ENCODE measurements around the gene CNFN. TPM values are rescaled to one million over a fixed set of nuclear protein-coding genes. Genes with fewer than 3 reads are reported as not detected.
A peak's percentile ranks its signal among the peaks of the same experiment; 100 is the strongest.

Gene CNFN, protein sequence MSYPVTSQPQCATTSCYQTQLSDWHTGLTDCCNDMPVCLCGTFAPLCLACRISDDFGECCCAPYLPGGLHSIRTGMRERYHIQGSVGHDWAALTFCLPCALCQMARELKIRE
- total RNA-seq = 0.55 TPM
- long read RNA-seq, partial matches to known transcripts = 1 of 1 reads
- long read RNA-seq, other reads (novel, unspliced or antisense) = 0 of 1 reads

DNA sequence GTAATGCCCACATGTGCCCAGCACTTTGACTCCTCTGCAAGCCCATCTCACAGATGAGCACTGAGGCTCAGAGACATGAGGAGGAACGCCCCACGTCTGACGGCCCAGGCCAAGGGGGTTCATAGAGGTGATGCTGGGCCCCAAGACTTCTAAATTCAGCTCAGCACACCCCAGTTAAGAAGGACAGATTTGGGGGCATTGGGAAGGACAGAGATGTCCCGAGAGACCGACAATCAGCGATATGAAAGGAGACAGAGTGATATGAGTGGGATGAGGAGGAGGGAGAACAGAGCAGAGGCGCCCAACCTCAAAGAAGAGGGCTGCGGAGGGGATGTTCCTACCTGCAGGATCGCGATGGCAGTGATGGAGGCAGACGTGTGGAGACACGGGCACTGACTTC lies at the start of gene CNFN:
CNFN (minus strand) TSS at position 399 of the 400 bp plus-strand sequence. CDS start 1,260 bp downstream, outside the sequence.
- intact Hi-C loops (cut with micrococcal nuclease) = no loop called here
- no peak for ATAC-seq
- DNase-seq = no peak

DNA sequence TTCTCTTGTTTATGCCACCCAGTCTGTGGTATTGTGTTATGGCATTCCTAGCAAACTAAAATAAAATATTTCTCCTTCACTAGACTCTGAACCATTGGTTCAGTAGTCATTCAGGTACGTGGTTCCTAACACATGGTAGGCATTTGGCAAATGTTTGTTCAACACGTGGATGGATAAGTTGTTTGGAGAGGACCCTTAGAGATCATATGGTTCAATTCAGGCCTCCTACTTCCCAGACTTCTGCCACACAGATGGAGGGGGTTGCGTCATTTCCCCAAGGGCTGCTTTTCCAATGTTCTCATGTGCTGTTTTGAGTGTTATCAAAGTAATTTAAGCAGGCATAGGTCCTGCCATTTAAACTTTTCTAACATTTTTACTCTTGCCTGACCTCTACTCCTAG lies 45.9 kb upstream of the CNFN start:
- intact Hi-C loops (cut with micrococcal nuclease) = no loop called here
- ATAC-seq (no peak), DNase-seq (no peak)

DNA sequence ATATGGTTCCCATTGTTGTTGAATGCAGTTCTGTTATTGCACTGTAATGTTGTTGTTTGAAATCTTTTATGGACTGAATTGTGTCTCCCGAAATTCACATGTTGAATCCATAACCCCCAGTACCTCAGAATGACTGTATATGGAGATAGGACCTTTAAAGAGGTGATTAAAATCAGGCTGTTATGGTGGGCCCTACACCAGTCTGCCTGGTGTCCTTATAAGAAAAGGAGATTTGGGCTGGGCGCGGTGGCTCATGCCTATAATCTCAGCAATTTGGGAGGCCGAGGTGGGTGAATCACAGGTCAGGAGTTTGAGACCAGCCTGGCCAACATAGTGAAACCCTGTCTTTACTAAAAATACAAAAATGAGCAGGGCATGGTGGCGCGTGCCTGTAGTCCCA lies 45.2 kb upstream of the CNFN start:
- intact Hi-C loops (cut with micrococcal nuclease) = no loop called here
- DNase-seq = no peak
- ATAC-seq = no peak

DNA sequence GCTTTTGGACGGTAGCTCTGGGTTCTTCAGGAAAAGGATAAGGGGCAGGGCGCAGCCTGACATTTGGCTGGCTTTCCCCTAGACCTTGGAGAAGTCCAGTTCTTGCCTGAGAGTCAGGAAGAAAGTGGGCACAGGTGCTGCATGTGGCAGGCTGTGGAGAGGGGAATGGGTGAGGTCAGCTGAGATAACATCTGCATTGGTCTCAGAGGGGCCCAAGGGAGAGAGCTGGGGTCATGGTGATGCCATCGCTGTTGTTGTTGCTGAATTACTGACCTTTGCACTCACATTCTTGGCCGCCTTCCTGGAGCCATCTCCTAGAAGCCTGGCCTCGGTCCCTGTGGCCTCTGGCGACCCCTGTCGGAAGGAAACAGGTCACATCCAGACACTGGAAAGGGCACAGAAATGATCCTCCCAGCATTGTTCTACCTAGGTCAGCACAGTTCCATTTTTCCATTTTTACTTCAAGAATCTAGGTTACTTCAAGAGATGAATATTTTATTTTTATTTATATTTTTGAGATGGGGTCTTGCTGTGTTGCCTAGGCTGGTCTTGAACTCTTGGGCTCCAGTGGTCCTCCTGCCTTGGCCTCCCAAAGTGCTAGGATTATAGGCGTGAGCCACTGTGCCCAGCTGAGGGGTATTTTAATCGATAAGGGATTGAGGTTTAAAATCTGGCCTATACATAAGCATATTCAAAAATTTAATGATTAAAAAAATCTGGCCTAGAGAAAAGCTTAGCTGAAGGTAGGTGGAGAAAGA lies 43.6 kb upstream of the CNFN start:
- DNase-seq = peak; percentile 89
- ATAC-seq = peak; percentile 87
- intact Hi-C loops (cut with micrococcal nuclease) = no loop called here

DNA sequence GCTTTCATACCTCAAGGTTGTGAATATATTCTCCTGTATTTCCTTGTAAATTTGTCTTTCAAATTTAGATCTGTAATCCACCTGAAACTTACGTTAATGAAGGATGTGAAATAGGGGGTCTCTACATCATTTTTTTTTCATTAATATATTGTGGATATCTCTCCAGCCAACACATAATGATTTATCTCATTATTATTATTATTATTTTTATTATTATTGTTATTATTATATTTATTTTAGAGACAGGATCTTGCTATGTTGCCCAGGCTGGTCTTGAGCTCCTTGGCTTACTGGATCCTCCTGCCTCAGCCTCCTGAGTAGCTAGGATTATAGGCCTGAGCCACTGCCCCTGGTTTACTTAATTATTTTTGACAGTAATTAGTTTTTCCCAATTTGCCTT lies 41.4 kb upstream of the CNFN start:
- intact Hi-C loops (cut with micrococcal nuclease) = no loop called here
- ATAC-seq (no peak), DNase-seq (no peak)

DNA sequence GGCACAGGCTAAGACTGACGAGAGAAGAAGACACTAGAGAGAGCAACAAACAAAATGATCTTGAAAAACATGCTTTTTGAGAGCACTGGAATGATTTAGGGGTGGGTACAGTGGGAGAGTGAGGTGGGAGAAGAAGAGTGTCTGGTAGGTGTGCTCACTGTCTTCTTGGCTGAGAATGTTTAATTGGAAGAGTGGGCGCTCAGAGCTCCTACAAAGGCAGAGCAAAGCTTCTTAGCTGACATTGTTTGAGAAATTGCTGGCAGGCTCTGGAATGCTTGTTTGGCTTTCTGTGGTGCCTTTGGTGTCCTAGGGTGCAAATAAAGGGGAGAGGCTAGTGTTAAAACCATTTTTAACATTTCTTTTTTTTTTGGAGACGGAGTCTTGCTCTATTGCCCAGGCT lies 38.6 kb upstream of the CNFN start:
- DNase-seq (no peak), ATAC-seq (no peak)
- intact Hi-C loops (cut with micrococcal nuclease) = no loop called here

DNA sequence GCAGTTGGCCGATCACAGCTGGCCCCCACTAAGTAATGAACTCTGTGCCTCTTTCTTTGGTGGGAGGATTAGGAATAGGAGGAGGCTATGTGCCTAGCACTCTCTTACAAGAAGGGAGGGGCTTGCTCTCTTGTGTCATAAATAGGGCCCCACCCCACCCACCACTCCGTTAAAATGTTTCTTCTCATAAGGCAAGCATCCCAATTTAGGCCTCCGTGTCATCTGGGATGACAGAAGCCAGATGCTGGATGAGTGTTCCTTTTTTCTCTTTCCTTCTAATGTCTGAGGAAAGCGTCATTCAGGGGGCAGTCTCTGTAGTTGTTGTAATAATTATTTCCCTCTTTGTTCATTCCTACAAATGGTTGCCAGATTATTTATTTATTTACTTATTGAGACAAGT lies 37.2 kb upstream of the CNFN start, which contains the start of gene LIPE:
LIPE (minus strand) TSS at position 76 of the 400 bp plus-strand sequence. CDS start 239 bp downstream, outside the sequence.
- ATAC-seq (no peak), DNase-seq (no peak)
- intact Hi-C loops (cut with micrococcal nuclease) = no loop called here

DNA sequence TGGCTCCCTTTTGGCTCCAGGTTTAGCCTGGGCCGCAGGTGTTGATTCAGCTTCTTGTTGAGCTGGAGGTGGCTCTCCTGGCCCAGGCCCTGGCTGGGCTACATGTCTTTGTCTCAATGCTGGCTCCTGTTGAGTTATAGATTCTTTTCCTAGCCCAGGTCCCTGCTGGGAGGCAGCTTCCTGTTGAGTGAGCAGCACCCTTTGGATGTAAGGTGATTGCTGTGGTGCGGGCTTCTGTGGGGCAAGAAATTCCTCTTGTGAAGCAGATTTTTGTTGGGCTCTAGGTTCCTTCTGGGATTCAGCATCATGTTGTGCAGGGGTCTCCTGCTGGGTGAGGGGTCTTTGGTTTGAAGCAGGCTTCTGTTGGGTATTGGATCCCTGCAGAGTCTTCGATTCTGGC lies 36.5 kb upstream of the CNFN start:
- DNase-seq (no peak), ATAC-seq (no peak)
- intact Hi-C loops (cut with micrococcal nuclease) = no loop called here

DNA sequence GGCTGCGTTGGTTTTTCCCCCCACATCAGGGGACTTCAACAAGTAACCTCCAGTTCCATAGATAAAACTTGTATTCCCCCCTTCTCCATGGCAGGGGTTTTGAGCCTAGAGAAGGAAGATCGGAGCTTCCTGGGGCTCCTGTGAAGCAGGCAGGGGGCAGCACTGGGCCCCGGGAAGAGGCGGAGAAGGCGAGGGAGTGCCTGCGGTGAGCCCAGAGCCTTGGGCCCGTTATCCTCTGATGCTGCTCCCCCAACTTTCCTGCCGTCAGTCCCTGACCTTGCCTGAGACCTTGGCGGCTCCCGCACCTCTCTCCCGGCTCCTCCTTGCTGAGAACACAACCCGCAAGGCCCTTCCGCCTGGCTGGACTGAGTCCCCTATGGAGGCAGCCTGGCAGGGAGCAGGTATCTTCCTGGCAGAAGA lies 34.6 kb upstream of the CNFN start:
- DNase-seq (no peak), ATAC-seq (no peak)
- intact Hi-C loops (cut with micrococcal nuclease) = no loop called here

DNA sequence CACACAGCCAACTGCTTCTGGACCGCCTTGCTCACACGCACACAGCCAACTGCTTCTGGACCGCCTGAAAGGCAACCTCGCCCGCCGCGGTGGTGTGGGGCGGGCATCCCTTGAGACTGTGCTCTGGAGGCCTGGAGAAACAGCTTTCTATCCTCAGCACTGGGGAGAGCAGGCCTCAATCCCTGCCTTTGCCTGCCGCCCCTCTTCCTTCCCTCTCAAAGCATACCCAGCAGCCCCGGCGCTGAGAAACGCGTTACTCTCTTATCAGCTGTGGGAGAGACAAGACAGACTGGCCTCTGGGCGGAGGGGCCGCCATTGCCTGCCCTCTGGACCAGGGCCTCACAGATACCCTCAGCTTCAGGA lies 34.2 kb upstream of the CNFN start:
- intact Hi-C loops (cut with micrococcal nuclease) = no loop called here
- no peak for DNase-seq
- no peak for ATAC-seq

DNA sequence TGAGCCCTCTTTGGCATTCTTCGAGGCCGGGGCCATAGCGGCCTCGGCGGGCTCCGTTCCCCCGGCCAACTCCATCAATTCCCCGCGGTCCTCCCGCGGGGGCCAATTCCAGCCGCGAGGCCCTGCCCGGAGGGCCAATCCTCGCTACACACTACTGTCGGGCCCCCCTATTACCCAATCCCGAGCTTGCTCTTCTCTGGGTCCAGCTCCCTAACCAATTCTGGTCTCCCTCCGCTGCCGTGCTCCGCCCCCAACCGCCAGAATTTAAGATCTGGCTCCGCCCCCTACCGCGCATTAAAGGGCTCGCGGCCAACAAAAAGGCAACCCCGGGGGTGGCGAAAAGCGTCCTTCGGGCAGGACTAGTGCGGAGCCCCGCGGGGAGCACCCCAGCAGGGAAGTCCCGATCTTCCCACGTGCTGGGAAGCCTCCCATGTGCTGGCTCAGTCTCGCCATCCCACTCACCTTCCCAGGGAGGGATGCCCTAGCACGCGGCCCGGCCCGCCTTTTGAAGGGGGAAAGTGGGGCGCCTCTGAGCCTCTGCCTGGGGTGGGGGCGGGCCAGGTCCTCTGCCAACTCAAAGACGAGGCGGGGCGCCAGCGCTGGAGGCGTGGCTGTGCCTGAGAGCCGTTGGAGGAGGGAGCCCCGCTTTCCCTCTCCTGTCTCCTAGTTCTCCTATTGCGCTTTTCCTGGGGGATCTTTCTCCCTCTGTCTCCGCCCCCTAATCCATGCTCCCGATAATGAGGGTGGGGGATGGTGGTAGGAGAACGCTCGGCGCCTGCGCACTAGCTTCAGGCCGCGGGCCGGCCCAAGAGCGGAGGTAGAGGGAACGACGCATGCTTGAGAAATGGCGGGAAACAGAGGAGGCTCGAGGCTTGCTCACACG lies 33.6 kb upstream of the CNFN start:
- intact Hi-C loops (cut with micrococcal nuclease) = no loop called here

DNA sequence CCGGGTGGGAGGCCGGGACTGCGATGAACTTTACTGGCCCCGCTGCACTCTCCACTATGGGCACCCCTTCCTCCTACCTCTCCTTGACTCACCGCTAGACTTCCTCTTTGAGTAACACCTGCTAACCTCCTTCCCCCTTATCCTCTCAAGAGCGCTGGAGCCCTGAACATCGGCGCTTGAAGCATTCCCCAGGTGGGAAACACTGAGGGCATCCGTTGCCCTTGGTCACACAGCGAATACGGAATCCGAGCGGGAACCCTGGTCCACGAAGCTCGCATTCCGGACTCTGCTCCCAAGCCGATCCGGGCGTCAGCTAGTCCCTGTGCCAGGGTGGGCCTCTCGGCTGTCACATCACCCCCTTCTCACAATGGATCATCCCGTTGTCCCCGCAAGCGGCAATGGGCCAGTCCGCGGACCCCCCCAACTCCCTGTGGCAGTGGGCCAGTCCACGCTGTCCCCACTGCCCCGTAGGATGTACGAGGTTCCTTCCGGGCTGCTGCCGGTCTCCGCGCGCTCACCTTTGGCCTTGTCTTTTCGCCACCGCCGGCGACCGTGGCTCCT lies 32.9 kb upstream of the CNFN start:
- intact Hi-C loops (cut with micrococcal nuclease) = no loop called here
- ATAC-seq (peak; percentile 18), DNase-seq (no peak)

More for the DNA sequence above, 33.6 kb upstream of the CNFN start:
- DNase-seq (peak; percentile 89), ATAC-seq (peak; percentile 88)

DNA sequence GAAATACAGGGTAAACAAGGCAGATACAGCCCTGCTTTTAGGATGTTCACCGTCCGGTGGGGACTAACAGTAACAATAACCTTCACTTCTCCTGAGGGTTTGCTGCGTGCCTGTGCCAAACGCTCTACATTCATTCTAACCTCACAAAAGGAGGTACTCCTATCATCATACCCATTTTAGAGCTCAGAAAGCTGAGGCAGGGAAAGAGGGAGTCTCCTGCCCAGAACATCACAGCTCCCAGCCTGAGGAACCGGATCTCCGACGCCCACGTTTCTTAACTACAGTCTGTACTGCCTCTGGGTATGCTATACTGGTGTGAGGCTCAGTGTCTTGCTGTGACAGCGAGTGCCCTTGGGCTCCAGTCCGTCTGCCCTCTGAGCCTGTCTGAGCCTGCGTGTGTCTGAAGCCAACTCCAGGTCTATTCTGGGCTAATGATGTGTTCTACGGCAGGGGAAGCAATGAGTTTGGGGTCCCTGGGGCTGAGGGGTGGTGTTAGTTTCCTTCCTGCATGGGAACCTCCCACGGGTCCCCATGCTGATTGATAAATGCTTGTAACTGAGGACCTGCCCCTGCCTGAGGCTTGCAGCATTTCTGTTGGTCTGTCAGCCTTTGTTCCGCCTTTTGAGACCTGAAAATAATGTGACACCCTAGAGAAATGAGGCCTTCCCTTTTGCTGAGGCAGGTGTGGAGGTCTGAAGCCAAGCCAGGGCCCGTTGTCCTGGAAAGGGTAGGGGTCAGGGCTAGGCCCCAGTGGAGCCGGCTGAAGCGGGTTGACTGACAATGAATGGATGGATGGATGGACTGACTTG lies 32.2 kb upstream of the CNFN start:
- DNase-seq (peak; percentile 59), ATAC-seq (peak; percentile 68)
- intact Hi-C loops (cut with micrococcal nuclease) = no loop called here

DNA sequence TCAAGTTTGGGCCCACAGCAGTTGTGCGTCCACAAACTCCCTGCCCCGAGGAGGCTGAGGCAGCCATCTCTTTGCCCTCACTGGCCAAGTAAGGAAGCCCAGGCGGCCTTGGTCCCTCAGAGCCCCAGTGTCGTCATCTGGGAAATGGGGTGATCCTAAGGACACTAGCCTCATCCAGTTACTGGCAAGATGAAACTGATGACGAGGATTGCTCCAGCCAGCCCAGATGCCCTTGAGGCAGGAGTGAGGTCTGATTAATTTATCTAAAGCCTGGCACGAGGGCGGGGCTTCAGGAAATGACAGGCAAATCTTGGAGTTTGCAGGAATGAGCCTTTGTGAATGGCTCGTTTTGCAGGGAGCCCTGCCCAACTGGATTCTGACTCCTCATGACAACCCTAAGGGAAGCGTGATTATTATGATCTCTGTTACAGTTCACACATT lies 31.5 kb upstream of the CNFN start:
- DNase-seq = peak; percentile 66
- intact Hi-C loops (cut with micrococcal nuclease) = no loop called here
- ATAC-seq = peak; percentile 20

DNA sequence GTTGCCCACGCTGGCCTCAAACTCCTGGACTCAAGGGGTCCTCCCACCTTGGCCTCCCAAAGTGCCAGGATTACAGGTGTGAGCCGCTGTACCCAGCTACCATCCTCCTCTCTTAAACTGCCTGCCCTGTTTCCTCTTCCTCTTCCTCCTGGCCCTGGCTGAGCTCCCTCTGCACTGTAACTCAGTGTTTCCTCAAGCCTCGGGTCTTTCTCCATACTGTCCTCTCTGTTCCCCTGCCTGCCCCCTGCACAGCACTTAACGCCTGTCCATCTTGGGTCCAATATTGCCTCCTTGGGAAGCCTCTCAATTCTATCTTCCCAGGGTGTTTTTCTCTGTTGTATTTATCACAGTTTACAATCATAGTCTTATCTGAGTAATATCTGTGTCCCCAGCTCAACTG lies 31.0 kb upstream of the CNFN start:
- DNase-seq (no peak), ATAC-seq (no peak)
- intact Hi-C loops (cut with micrococcal nuclease) = no loop called here

DNA sequence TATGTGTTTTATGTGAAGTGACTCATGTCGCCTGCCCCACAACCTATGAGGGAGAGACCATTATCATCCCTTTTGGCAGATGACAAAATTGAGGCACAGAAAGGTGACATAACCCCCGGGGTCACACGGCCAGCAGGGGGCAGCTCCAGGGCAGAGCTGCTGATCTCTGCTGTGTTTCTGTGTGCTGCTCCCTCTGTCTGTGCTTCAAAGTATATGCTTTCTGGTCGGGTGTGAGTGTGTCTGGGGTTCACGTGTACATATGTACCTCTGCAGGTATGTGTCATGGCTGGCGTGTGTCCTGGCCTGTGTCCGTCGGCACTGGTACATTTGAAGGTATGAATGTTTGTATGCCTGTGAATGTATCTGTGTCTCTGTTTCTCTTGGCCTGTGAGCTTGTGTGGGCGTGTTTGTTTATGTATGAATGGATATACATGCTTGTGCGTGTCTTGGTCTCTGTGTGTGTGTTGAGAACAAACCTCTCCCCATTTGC lies 30.0 kb upstream of the CNFN start:
- no peak for ATAC-seq
- DNase-seq = peak; percentile 68
- intact Hi-C loops (cut with micrococcal nuclease) = no loop called here

DNA sequence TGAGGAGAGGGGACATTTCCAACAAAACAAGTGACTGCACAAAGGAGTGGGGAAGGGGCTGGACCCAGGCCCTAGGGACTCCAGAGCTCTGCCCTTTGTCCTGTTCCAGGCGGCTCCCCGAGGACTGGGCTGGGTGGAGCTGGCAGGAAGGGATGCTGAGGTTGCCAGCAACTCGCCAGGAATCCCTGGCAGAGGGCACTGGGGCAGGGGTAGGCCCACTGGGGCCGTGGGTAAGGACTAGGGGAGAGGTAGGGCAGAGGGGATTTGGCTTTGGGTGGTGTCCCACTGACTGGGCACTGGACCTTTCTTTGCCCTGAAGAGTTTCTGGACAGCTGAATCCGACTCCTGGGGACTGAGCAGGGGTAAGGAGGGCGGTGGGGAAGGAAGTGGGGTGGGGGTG lies 29.2 kb upstream of the CNFN start:
- intact Hi-C loops (cut with micrococcal nuclease) = no loop called here
- ATAC-seq = peak; percentile 40
- DNase-seq = peak; percentile 75

DNA sequence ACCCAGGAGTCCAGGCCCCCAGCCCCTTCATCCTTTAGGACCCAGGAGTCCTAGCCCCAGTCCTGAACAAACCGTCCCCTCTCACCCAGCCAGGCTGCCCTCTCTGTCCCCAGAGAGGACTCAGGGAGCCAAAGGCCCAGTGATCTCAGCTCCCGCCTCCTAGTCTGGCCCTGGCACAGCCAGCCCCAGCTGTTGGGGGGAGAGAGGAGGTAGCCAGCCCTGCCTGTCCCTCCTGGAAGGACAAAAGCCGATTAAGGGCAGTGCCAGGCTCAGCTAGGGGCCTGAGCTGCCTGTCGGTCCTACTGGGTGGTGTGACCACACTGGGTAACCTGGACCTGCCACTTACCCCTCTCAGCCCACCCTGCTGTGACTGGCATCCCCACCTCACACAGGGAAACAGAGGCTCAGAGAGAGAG lies 22.6 kb upstream of the CNFN start:
- intact Hi-C loops (cut with micrococcal nuclease) = no loop called here
- DNase-seq = peak; percentile 65
- ATAC-seq = peak; percentile 77

DNA sequence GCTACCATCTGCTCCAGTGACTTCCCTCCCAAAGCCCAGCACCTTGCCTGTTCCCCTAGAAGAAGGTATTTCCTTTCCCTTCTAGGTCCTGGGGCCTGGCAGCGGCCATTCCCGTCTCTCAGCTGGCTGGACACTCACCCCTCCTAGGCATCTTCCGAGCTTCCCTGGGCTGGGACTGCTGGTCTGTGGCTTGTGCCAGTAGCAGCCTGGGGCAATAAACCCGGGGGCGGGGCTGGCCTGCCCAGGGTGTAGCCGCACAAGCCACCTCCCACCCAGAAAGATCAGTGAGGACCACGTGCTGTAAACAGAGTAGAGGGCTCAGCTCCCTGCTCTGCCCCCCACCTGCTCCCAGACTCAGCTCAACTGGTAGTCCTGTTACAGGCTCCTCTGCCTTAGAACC lies 22.1 kb upstream of the CNFN start:
- DNase-seq (no peak), ATAC-seq (peak; percentile 23)
- intact Hi-C loops (cut with micrococcal nuclease) = no loop called here
